HepG2 (cell line): ENCODE measurements around the gene TRPT1. TPM values are rescaled to one million over a fixed set of nuclear protein-coding genes. Genes with fewer than 3 reads are reported as not detected.

Experiments used
- ARID2 ChIP-seq: sonication (generic); formaldehyde crosslinking; IDR thresholded peaks from 2 replicates; pipeline ENCODE4 v1.8.1; 2022; ENCODE audit warnings: mild to moderate bottlenecking, missing genetic modification reagents, borderline replicate concordance
- KLF9 ChIP-seq: IDR thresholded peaks from 2 replicates; pipeline ENCODE4 v1.6.1; 2016; ENCODE audit warnings: low read depth
- MYC ChIP-seq: sonication (generic); formaldehyde crosslinking; IDR thresholded peaks from 2 replicates; pipeline ENCODE4 v1.9.0; 2021; ENCODE audit warnings: missing genetic modification reagents, borderline replicate concordance
- TOPORS ChIP-seq: sonication (generic); formaldehyde crosslinking; IDR thresholded peaks from 2 replicates; pipeline ENCODE4 v1.8.0; 2023; ENCODE audit warnings: mild to moderate bottlenecking, missing genetic modification reagents
- ZFP91 ChIP-seq: sonication (generic); formaldehyde crosslinking; IDR thresholded peaks from 2 replicates; pipeline ENCODE4 v1.9.0; 2022; ENCODE audit warnings: missing genetic modification reagents, mild to moderate bottlenecking, borderline replicate concordance
- ZNF253 ChIP-seq: sonication (generic); formaldehyde crosslinking; IDR thresholded peaks from 2 replicates; pipeline ENCODE4 v1.8.0; 2022; ENCODE audit warnings: mild to moderate bottlenecking, missing genetic modification reagents, borderline replicate concordance
- ZNF407 ChIP-seq: sonication (generic); formaldehyde crosslinking; IDR thresholded peaks from one replicate; pipeline ENCODE4 v1.5.1; 2020; ENCODE audit warnings: mild to moderate bottlenecking, missing genetic modification reagents; ENCODE audit errors: not compliant biosample characterization
- ZNF547 ChIP-seq: sonication (generic); formaldehyde crosslinking; IDR thresholded peaks from 2 replicates; pipeline ENCODE4 v1.5.1; 2020; ENCODE audit warnings: mild to moderate bottlenecking, missing genetic modification reagents
- ZNF646 ChIP-seq: sonication (generic); formaldehyde crosslinking; IDR thresholded peaks from 2 replicates; pipeline ENCODE4 v1.9.0; 2021; ENCODE audit warnings: mild to moderate bottlenecking, missing genetic modification reagents
- ZNF724P ChIP-seq: sonication (generic); formaldehyde crosslinking; IDR thresholded peaks from 2 replicates; pipeline ENCODE4 v1.8.0; 2022; ENCODE audit warnings: missing genetic modification reagents, borderline replicate concordance
- polyA plus RNA-seq, 8 experiments: library from polyadenylated mRNA; depleted of rRNA in 3 of 8; stranded (reverse) in 7 of 8; unstranded in 1 of 8; fragments of >200 nt; fragmentation: Illumina TruSeq in 4 of 8; extraction: Trizol in 4 of 8; gene quantifications; 2 replicates each; pipeline versions ENCODE4 v1.2.1 to v1.2.3, GENCODE V29; 2011 to 2016; ENCODE audit warnings: low read depth in 4 of 8, missing spikeins in 1 of 8, mixed read lengths in 1 of 8; ENCODE audit not compliant: insufficient read depth in 1 of 8
- total RNA-seq, 5 experiments: library from RNA; depleted of rRNA; stranded (reverse); fragments of >200 nt; fragmentation: Illumina TruSeq; extraction: Trizol; gene quantifications; 2 replicates each; pipeline ENCODE4 v1.2.3, GENCODE V29; 2016; ENCODE audit warnings: low read depth in 1 of 5

The TRPT1 gene
- total and polyA plus RNA-seq, 2 of the 13 experiments (the other 11 are each of a cell fraction or from before 2014, with no cell fraction given): 24.8 to 40.7 TPM

- peak; percentile 19 for TF ChIP-seq ZNF407 (CRISPR knock-in tag)
- TF ChIP-seq ARID2 (CRISPR knock-in tag): 0 out of 2 replicates have a peak, but pooled peaks have one; percentile 17
- TF ChIP-seq MYC (CRISPR knock-in tag): peak; percentile 87
- peak; percentile 54; the same call in 1 of the 2 replicates for TF ChIP-seq ZNF253
- peak; percentile 99 for TF ChIP-seq ZFP91
- TF ChIP-seq ZNF547 (CRISPR knock-in tag): peak; percentile 29; the same call in 1 of the 2 replicates
- TF ChIP-seq KLF9: 0 out of 2 replicates have a peak, but pooled peaks have one; percentile 81
- TF ChIP-seq ZNF724P: peak; percentile 87
- 0 out of 2 replicates have a peak, but pooled peaks have one; percentile 63 for TF ChIP-seq TOPORS (CRISPR knock-in tag)
- no peak for TF ChIP-seq ZNF646
Observed at GRCh38 chr11:64246871-64247728, 21.1 kb upstream of the TRPT1 start, which contains the start of gene PPP1R14B (continued).
